Transverse colon (tissue), 3 donors: ENCODE data around the gene ATP1A2.

ENCODE experiments used
- CTCF ChIP-seq, 5 experiments: fragments of 200-600 bp in 3 of 5; fragments of 450-650 bp in 2 of 5; sonication (generic) in 3 of 5; IDR thresholded peaks; 1 replicate in 2 of 5; 2 replicates in 3 of 5; pipeline ENCODE4 v1.5.1; 2016 to 2017; ENCODE audit warnings: antibody characterized with exemption in 5 of 5, inconsistent platforms in 3 of 5, mild to moderate bottlenecking in 2 of 5, moderate library complexity in 1 of 5
- POLR2A ChIP-seq: fragments of 450-650 bp; IDR thresholded peaks from one replicate; pipeline ENCODE4 v1.6.1; 2016; ENCODE audit warnings: antibody characterized with exemption, mild to moderate bottlenecking, moderate library complexity

GRCh38 chr1:160091666-160092223 is 23.8 kb upstream of the ATP1A2 start:
- TF ChIP-seq CTCF (IDR thresholded peaks at IDR 0.05), result no peak
- no peak for TF ChIP-seq POLR2A
